Activated CD4-positive, alpha-beta T cell treated with anti-CD3 and anti-CD28 coated beads, Interleukin-2, amount 50 U/mL, for 48 hours (primary cell): ENCODE results near the gene EGLN3.
"Not testable (repeated sequence)": the region's sequence is repeated elsewhere in the genome, so short reads cannot be mapped to it uniquely, and the experiment has no call there.

Experiments used
- DNase-seq, 2 experiments: peaks; one replicate each; pipeline ENCODE4 v3.0.0-alpha.2; 2020

The EGLN3 gene

GRCh38 chr14:33950320-33951182 lies at the start of gene EGLN3:
TSS of gene EGLN3 (minus strand) at chr14:33951074. CDS start at chr14:33950752, 322 bp downstream.
- DNase-seq: peak; percentile 77 to 82

DNA sequence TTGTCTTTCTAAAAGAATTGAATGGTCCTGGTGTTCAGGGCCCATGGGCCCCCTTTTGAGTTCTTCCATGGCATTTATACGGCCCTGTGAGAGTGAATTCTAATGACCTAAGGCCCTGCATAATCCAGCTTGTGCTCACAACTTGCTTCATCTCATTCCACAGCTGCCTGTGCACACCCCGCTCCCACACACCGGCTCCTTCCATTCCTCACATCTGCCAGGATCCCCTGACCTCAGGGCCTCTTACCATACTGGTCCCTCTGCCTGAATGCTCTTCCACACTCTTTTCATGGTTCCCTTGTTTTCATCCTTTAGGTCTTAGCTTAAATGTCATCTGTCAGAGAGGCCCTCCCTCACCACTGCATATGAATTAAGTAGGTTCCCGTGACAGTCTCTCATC lies 49.5 kb upstream of the EGLN3 start:
- DNase-seq: no peak

DNA sequence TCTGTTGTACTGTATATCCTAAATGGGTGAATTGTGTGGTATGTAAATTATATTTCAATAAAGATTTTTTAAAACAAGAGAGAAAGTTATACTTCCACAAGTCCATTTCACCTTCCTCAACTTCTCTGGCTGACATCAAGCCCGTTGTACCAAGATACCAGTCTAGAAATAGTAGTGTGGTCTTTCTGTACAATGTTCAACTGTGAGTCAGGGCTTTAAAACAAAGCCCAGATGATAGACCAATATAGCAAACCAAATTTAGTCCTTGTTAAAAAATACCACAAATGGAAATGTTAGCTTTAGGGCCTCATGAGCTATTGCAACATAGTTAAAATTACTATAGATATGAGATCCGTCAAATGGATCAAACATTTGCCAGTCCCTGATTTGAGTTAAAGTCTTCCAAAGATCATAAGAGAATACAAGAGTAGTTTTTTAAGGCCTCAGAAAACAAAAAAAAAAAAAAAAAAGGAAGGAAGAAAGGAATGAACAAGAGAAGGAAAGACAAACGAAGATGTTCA lies 49.0 kb upstream of the EGLN3 start:
- DNase-seq: no peak

DNA sequence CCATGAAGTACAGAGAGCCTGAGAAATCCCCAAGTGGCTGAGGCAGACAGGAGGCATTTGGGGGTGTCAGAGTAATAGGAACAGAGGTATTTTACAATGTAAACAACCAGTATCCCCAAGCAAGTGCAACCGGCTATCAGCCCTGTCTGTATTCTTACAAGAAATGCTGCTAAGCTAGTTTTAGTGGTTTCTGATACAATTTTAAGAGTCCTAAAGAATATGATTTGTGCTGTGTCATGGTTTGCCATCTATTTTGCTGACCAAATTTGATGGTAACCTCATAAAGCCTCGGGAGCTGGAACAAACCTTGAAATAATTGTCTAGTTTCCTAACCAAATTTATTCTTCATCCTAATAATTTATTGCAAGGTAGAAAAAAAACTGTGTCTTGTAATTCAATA lies 46.7 kb upstream of the EGLN3 start:
- DNase-seq: no peak

- no peak for DNase-seq
These were observed 45.6 kb upstream of the EGLN3 start for GRCh38 chr14:33996462-33996861.

GRCh38 chr14:33993246-33993645 lies 42.4 kb upstream of the EGLN3 start:
- DNase-seq: no peak

GRCh38 chr14:33992274-33993007 lies 41.6 kb upstream of the EGLN3 start:
- DNase-seq: no peak

DNA sequence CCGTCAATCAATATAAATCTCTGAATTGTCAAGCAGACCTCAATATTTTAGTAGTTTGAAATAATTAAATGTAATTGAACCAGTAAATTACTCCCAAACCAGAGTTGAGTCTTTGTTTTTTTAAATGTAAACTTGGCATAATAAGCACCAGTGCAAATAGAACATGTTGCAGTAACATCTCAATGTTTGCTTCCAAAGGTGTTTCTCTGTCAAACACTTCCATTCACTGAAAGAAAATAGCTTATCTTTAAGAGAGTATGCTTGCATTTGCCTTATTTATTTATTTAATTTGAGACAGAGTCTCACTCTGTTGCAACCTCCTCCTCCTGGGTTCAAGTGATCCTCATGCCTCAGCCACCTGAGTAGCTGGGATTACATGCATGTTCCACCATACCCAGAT lies 39.9 kb upstream of the EGLN3 start:
- DNase-seq: no peak

- DNase-seq: no peak
These were observed 36.7 kb upstream of the EGLN3 start for GRCh38 chr14:33987565-33988080.

DNA sequence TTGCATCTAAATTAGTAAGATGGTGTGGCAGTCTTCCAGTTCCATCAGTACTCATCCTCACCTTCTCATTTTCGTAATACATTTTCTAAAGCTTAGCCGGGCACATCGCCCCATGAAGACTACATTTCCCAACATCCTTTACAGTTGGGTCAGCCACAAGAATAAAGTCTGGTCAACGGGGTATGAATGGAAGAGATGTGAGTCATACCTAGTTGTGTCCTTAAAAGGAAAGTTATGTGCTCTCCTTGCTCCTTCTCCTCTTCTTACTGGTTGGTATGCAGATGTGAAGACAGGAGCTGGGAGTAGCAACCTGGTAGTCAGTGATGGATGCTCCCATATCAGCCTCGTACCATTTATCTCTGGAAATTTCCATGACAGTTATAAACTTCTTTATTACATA lies 35.9 kb upstream of the EGLN3 start:
- DNase-seq: no peak

DNA sequence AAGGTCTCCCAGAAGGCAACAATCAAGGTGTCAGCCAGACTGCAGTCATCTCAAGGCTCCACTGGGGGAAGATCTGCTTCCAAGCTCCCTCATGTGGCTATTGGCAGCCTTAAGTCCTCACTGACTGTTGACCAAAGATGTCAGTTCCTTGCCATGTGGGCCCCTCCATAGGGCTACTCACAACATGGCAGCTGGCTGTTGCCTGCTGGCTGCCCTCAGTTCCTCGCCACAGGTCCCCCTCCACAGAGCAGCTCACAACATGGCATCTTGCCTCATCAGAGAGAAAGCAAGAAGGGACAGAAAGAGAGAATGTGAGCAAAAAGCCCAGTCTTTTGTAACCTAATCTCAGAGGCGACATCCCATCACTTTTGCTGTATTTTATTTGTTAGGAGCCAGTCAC lies 34.4 kb upstream of the EGLN3 start:
- no peak for DNase-seq

DNA sequence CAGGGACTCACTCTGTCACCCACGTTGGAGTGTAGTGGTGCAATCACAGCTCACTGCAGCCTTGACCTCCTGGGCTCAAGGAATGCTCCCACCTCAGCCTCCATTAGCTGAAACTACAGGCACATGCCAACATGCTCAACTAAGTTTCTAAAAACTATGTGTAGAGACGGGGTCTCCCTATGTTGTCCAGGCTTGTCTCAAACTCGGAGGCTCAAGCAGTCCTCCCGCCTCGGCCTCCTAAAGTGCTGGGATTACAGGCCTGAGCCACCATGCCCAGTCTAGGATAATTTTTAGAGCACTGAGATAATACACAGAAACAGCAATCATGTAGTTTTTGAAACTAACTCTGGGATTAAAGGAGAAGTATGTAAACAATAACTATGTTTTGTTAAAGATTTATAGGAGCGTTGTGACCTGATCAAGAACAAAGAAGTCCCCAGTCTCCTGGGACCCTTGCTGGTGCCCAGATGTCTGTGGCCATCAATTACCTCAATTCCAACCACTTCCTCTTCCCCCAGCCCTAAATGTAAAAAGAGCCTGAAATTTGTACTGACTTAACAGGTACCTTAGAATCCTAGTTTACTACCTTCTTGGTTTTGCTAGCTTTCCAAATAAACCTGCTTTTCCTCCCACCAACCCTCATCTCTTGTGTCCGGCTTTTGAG lies 28.9 kb upstream of the EGLN3 start:
- DNase-seq: no peak

DNA sequence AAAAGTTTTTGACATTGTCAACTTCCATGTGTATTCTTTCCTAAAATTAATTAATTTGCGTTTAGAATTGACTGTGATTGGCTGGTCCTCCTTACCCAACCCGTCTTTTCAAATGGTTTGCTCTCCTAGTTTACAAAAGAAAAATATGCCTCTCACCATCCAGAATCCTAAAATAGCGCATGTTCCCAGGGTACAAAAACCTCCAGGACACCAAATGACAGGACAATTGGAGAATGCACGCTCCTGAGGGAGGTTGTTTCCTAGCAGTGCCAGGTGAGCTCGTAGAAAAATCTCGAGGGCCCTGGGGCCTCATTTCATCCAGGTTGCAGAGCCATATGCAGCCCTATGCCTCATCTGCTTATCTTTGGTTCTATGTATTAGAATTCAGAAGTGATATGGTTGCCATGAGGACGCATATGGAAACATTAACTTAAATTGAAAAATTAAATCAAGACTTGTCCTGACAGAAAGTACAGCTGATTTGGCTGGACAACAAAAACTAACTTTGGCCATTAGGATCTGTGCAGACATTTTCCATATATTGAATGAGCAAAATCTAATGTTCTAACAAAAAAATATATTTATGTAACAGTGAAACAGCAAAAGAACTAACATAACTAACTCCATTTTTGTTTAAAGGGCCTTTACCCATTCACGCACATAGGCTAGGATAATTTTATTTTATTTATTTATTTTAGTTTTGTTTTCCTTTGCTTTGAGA lies 28.2 kb upstream of the EGLN3 start:
- no peak for DNase-seq

DNA sequence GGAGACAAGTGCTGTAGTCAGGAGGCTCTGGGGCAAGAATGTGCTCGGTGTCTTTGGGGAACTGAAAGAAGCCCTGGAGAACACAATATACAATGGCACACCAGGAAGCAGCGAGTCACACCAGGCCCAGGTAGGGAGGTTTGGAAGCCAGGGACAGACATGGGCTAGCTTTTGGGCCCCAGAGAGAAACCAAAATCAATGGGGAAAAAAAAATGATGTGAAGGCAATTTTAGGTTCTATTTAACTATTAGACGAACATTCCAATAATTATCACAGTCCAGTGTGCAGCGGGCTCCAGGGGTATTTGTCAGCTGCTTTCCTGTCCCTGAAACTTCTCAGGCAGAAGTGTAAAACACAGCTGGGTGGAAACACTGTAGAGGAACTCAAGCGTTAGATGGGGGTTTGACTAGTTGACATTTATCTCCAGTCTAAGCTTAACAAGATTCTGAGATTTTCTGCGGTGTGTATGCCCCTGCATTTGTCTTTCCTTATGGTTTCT lies 21.8 kb upstream of the EGLN3 start:
- DNase-seq: no peak

GRCh38 chr14:33969846-33970245 lies 19.0 kb upstream of the EGLN3 start:
- not testable (repeated sequence) for DNase-seq

DNA sequence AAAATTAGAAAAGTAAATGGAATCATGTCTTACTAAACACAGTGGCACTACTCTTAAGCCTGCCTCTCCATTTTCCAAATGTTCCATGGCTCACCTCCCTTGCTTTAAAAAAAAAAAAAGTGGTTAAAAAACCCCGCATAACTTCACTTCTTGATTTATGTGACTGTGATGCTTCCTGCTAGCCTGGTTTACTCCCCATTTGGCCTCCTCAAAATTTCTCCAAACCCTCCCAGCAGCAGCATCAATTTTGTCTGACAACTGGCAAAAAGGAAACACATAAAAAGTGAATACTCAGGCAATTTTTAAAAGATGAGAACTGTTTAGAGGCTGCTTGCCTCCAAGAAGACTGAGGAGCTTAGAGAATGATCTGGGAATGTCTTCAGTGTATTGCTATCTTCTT lies 17.8 kb upstream of the EGLN3 start:
- no peak for DNase-seq

GRCh38 chr14:33967138-33967537 lies 16.3 kb upstream of the EGLN3 start:
- no peak for DNase-seq

- DNase-seq: no peak
These were observed 15.4 kb upstream of the EGLN3 start for GRCh38 chr14:33966276-33966675.

- DNase-seq: no peak
These were observed 13.9 kb upstream of the EGLN3 start for GRCh38 chr14:33964599-33965317.

DNA sequence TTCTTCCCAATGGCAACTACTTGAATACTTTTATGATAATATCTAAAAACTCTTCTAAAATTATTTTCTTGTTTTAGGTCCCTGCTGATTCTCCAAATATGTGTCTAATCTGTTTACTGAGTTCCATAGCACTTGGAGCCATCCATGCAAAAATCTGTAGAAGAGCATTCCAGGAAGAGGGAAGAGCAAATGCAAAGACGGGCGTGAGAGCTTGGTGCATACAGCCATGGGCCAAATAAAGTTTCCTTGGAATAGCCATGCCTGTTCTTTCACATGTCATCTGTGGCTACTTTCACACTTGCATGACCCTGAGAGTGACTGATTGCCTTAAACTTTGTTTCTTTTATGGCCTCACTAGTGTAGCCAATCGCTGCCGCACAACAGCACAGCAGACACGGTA lies 13.0 kb upstream of the EGLN3 start:
- DNase-seq: no peak

DNA sequence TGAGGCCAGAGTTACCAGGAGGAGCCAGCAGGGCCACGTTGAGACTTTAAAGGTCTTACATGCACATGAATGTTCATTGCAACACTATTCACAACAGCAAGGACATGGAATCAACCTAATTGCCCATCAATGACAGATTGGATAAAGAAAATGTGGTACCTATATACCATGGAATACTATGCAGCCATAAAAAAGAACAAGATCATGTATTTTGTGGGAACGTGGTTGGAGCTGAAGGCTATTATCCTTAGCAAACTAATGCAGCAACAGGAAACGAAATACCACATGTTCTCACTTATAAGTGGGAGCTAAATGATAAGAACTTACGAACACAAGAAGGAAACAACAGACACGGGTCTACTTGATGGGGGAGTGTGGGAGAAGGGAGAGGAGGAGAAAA lies 11.6 kb upstream of the EGLN3 start:
- DNase-seq: not testable (repeated sequence)

DNA sequence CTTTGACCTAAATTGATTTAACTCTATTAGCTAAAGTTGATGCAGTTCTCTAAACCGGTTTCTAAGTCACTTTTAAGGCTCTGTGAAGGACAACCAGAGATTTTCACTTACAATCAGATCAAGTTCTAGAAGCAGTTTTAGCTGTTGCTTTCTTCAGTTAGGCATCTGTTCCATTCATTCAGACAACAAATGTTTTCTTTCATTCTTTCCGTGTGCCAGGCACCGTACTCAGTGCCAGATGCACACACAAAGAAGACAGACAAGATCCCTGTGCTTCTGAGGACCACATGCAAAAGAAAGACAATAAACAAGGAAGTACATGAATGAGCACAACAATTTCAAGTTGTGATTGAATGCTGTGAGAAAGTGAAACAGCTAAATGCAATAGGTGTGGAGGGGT lies 11.1 kb upstream of the EGLN3 start:
- DNase-seq: no peak
